Amygdala (tissue), 56 donors: Measurements from ENCODE around the gene TRIM49C.
"Not testable (repeated sequence)": the region's sequence is repeated elsewhere in the genome, so short reads cannot be mapped to it uniquely, and the experiment has no call there.

Source experiments
- DNase-seq, 56 donors: peaks; one replicate each; lab custom pipeline; 2025; lab: John Stamatoyannopoulos, UW

Gene TRIM49C, protein sequence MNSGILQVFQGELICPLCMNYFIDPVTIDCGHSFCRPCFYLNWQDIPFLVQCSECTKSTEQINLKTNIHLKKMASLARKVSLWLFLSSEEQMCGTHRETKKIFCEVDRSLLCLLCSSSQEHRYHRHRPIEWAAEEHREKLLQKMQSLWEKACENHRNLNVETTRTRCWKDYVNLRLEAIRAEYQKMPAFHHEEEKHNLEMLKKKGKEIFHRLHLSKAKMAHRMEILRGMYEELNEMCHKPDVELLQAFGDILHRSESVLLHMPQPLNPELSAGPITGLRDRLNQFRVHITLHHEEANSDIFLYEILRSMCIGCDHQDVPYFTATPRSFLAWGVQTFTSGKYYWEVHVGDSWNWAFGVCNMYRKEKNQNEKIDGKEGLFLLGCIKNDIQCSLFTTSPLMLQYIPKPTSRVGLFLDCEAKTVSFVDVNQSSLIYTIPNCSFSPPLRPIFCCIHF

DNA sequence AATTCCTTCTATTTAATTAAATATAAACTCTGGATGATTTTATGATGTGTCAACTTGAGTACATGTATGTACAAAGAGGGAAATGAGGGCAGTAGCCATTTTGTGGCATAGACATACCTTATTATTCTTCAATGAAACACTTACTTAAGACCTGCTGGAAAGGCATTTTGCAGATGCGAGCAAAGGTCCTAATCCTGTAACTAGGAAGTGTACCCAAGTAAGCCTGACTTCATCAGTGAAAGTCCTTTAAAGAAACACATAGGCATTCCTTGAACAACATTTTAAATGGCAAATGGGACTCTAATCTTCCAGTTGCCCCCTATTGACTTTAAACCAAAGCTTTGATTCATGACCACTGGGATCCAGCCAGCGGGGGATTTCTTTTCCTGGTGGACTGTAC is at the start of gene TRIM49C:
TRIM49C (plus strand) TSS at position 301 of the 400 bp plus-strand sequence. CDS start 4,106 bp downstream, outside the sequence.
- not testable (repeated sequence) for DNase-seq

DNA sequence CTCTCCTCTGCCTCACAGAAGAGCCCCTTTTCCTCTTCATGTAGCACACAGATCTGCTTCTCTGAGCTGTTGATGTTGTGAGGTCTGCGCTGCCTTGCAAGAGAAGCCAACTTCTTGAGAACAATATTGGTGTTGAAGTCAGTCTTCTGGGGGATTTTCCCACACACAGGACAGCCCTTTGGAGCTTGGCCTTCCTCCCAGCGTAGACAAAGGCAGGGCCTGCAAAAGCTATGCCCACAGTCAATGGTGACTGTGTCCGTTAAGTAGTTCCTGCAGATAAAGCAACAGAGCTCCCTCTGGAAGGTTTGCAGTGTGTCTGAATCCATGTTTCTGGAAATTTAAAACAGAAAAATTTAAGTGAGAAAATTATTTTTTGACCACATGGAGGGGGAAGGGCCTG is 6.7 kb upstream of the TRIM49C start:
- DNase-seq, result not testable (repeated sequence)

DNA sequence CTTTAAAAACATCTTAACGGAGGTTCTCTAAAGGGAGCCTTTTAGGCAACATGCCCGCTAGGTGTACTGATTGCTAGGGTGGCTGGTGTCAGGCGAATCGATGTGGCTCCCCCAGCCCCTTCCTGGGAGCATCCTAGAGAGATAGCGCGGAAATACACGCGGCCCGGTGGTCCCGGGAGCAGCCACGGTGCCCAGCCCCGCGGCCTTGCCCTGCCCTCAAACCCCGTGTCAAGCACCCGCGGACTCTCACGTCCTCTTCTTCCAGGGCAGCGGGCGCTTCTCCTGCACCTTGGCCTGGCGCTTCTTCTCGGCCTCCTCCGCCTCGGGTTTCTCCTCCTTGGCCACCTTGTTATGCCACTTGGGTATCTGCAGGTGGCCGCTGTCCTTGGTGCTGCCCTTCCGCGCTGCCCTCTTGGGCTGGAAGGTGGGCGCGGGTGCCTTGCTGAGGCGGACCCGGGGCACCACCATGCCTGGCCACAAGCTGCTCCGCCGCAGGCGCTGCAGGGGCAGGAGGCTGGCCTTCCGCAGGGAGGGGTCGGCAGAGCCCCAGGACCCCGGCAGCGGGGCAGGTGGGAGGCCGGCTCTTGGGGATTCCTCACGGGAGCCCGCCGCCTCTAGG is 20.8 kb downstream of the TRIM49C start:
- DNase-seq, result not testable (repeated sequence)

DNA sequence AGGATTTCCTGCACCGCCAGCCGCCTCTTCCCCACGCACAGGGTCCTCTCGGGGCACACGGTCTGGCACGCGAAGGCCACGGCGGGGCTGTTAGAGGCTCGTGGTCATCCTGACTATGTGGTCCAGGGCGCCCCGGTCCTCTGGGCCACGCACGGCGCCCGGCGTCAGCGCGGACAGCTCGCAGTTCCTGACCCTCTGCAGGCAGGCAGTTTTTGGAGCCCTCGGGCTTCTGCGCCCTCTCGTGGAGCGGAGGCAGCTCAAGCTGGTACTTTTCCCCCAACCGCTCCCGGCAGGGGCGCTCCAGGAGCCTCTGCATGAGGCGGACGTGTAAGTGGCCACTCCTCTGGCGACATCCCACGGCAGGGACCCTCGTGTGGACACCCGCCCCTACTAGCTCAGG is 21.4 kb downstream of the TRIM49C start:
- DNase-seq, result peak in 14 of 56 donors; percentile 0 to 42 (median 2)

GRCh38 chr11:90053545-90053944 is 22.6 kb downstream of the TRIM49C start:
- DNase-seq, result not testable (repeated sequence)

DNA sequence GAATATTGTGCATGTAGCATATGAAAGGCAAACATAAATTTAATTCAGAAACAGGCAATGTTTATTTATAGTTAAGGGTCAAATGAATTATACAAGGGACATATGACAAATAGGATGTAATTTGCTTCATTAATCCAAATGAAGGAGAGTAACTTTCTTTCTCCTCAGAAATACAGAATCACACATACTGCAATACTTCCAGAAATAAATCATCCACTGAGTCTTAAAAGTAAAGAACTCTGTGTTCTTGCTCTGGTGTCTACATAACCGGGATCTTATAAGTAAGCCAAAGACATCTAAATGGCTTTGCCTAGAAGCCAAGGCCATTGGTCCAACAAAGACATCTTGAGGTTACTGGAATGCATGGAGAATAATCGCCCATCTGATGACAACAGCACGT is 54.7 kb downstream of the TRIM49C start, which contains the start of gene UBTFL1:
UBTFL1 (plus strand) TSS at position 301 of the 400 bp plus-strand sequence; CDS start at position 301, 0 bp downstream.
- not testable (repeated sequence) for DNase-seq

GRCh38 chr11:90088731-90089130 is 57.8 kb downstream of the TRIM49C start:
- not testable (repeated sequence) for DNase-seq
